CD4-positive, alpha-beta T cell (primary cell): ENCODE data around the gene ABCA13. TPM values are rescaled to one million over a fixed set of nuclear protein-coding genes. Genes with fewer than 3 reads are reported as not detected.

Experiments
- ATAC-seq: fragments of 200-7000 bp; cut with Tn5 transposase; one replicate; pipeline ENCODE4 v1.10.0; 2022; ENCODE audit warnings: mild to moderate bottlenecking; ENCODE audit not compliant: poor library complexity
- CTCF ChIA-PET: fragments of 350-600 bp; sonication (Branson Sonifier 250); formaldehyde crosslinking; loops from one replicate; lab custom pipeline; 2021; ENCODE audit warnings: antibody characterized with exemption, inconsistent platforms; lab: Charles Lee
- POLR2A ChIA-PET: fragments of 350-600 bp; sonication (Branson Sonifier 250); formaldehyde crosslinking; loops from one replicate; lab custom pipeline; 2021; ENCODE audit warnings: antibody characterized with exemption, inconsistent platforms; lab: Charles Lee
- DNase-seq, 14 experiments: peaks; one replicate each; pipeline ENCODE4 v3.0.0-alpha.2; 2013 to 2020; ENCODE audit warnings: mixed read lengths in 2 of 14
- H3K27ac ChIP-seq, 2 donors: one replicate each; pipeline versions ENCODE4 v1.5.1 to v1.7.0; 2013; ENCODE audit warnings: low read length in 2 of 2, low read depth in 1 of 2, mild to moderate bottlenecking in 1 of 2
- H3K27me3 ChIP-seq, 2 experiments: 1 replicate in 1 of 2; 2 replicates in 1 of 2; pipeline versions ENCODE4 v1.6.1 to v1.7.0; 2013; ENCODE audit warnings: low read length in 2 of 2, control low read depth in 1 of 2, mild to moderate bottlenecking in 1 of 2, moderate library complexity in 1 of 2; ENCODE audit not compliant: insufficient read depth in 2 of 2, control insufficient read depth in 1 of 2
- H3K36me3 ChIP-seq: one replicate; pipeline ENCODE4 v1.6.1; 2013; ENCODE audit warnings: low read length, control low read depth; ENCODE audit not compliant: insufficient read depth
- H3K4me1 ChIP-seq: one replicate; pipeline ENCODE4 v1.6.1; 2013; ENCODE audit warnings: low read length, control low read depth; ENCODE audit not compliant: insufficient read depth
- H3K4me3 ChIP-seq: one replicate; pipeline ENCODE4 v1.5.1; 2013; ENCODE audit warnings: mild to moderate bottlenecking, low read length, moderate library complexity
- H3K9me3 ChIP-seq, 2 experiments: 1 replicate in 1 of 2; 2 replicates in 1 of 2; pipeline versions ENCODE4 v1.6.1 to v1.7.0; 2013; ENCODE audit warnings: low read length in 2 of 2, mild to moderate bottlenecking in 2 of 2, control low read depth in 1 of 2, moderate library complexity in 1 of 2; ENCODE audit not compliant: control insufficient read depth in 1 of 2, insufficient read depth in 1 of 2
- H3K27ac Mint-ChIP-seq: one replicate; pipeline ENCODE4 v1.8.0; 2020; ENCODE audit warnings: mixed read lengths
- H3K27me3 Mint-ChIP-seq: one replicate; pipeline ENCODE4 v1.8.0; 2021; ENCODE audit warnings: mixed read lengths
- H3K36me3 Mint-ChIP-seq: one replicate; pipeline ENCODE4 v1.8.0; 2021; ENCODE audit warnings: low read depth, mixed read lengths
- H3K4me1 Mint-ChIP-seq: one replicate; pipeline ENCODE4 v1.8.0; 2021; ENCODE audit warnings: low read depth, mixed read lengths
- H3K4me3 Mint-ChIP-seq: one replicate; pipeline ENCODE4 v1.8.0; 2020; ENCODE audit warnings: mild to moderate bottlenecking, mixed read lengths
- H3K9me3 Mint-ChIP-seq: one replicate; pipeline ENCODE4 v1.8.0; 2020; ENCODE audit warnings: mixed read lengths
- intact Hi-C, 2 experiments: fragments of 100-400 bp; cut with DNase I in 1 of 2; cut with micrococcal nuclease in 1 of 2; formaldehyde crosslinking; loops; one replicate each; pipeline versions ENCODE4 v1.15.1 to v1.9.0; 2023 to 2025; cut with DNase I, micrococcal nuclease
- total RNA-seq, 174 experiments: library from RNA in 2 of 174; stranded (reverse) in 2 of 174; gene quantifications; one replicate each; pipeline ENCODE4 v1.2.3 and lab custom pipeline; 2021 to 2026
- TF ChIP-seq, protein P1 (sequence below): fragments of 200-600 bp; IDR thresholded peaks from one replicate; pipeline ENCODE4 v1.8.0; 2022; ENCODE audit warnings: antibody characterized with exemption, mild to moderate bottlenecking

ABCA13 gene
- total RNA-seq, 2 experiments from 2014 or later: not detected

- peaks cover 13% of the 10 kb centered on the region for H3K27me3 Mint-ChIP-seq
- Histone ChIP-seq H3K27ac (no peak overlapping the region), H3K27me3 (no peaks in the 10 kb centered on the region), H3K4me3 (no peak overlapping the region), H3K36me3 (no peaks in the 10 kb centered on the region), H3K4me1 (no peaks in the 10 kb centered on the region), H3K9me3 (no peaks in the 10 kb centered on the region)
- DNase-seq (no peak), ATAC-seq (no peak)
- peaks cover 3% of the 10 kb centered on the region for H3K9me3 Mint-ChIP-seq
- TF ChIP-seq, protein P1, sequence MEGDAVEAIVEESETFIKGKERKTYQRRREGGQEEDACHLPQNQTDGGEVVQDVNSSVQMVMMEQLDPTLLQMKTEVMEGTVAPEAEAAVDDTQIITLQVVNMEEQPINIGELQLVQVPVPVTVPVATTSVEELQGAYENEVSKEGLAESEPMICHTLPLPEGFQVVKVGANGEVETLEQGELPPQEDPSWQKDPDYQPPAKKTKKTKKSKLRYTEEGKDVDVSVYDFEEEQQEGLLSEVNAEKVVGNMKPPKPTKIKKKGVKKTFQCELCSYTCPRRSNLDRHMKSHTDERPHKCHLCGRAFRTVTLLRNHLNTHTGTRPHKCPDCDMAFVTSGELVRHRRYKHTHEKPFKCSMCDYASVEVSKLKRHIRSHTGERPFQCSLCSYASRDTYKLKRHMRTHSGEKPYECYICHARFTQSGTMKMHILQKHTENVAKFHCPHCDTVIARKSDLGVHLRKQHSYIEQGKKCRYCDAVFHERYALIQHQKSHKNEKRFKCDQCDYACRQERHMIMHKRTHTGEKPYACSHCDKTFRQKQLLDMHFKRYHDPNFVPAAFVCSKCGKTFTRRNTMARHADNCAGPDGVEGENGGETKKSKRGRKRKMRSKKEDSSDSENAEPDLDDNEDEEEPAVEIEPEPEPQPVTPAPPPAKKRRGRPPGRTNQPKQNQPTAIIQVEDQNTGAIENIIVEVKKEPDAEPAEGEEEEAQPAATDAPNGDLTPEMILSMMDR: no peak
- H3K36me3 Mint-ChIP-seq: no peaks in the 10 kb centered on the region
- ChIA-PET POLR2A (no interaction called here), CTCF (no interaction called here)
- intact Hi-C loops: no loop called here
- no peak overlapping the region for H3K4me3 Mint-ChIP-seq
- no peaks in the 10 kb centered on the region for H3K4me1 Mint-ChIP-seq
- no peak overlapping the region for H3K27ac Mint-ChIP-seq
Observed at GRCh38 chr7:48217753-48218152, 46.5 kb downstream of the ABCA13 start.

DNA sequence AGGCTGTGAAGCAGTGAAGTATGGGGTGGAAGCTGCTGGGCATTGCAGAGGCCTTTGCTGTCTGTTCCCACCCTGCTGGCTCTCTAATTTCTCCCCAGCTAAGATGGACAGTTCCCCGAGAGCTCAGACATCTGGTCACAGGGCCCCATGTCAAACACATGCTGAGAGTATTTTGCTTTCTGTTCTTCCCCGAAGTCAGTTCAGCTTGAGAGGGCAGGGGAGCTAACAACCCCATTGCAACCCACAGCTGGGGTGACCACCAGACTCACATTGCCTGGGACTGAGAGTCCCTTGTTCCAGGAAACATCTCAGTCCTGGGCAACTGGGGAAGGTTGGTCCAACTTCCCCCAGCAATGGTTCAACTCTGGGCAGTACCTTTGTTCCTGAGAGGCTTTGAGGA, 52.8 kb downstream of the ABCA13 start:
- CTCF ChIA-PET: no interaction called here
- intact Hi-C loops: no loop called here

DNA sequence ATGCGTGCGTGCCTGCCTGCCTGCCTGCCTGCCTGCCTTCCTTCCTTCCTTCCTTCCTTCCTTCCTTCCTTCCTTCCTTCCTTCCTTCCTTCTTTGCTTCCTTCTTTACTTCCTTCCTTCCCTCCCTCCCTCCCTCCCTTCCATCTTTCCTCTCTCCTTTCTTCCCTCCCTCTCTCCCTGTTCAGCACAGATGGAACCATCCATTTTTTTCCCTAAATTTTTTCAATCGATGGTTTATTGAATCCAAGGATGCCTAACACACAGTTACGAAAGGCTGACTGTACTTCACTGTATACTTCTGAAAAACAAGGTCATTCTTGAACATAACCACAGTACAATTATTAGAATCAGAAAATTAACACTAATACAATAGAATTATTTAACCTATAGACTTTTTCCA, 53.8 kb downstream of the ABCA13 start:
- intact Hi-C loops: no loop called here
- H3K9me3 Mint-ChIP-seq: no peaks in the 10 kb centered on the region
- DNase-seq (no peak), ATAC-seq (no peak)
- Histone ChIP-seq H3K4me1 (no peaks in the 10 kb centered on the region), H3K27me3 (no peaks in the 10 kb centered on the region), H3K4me3 (no peak overlapping the region), H3K9me3 (no peaks in the 10 kb centered on the region), H3K36me3 (no peaks in the 10 kb centered on the region), H3K27ac (no peak overlapping the region)
- peaks cover 5% of the 10 kb centered on the region for H3K27me3 Mint-ChIP-seq
- CTCF ChIA-PET: no interaction called here
- POLR2A ChIA-PET: no interaction called here
- H3K27ac Mint-ChIP-seq: no peak overlapping the region
- H3K36me3 Mint-ChIP-seq: no peaks in the 10 kb centered on the region
- H3K4me1 Mint-ChIP-seq: no peaks in the 10 kb centered on the region
- TF ChIP-seq, protein P1: no peak
- H3K4me3 Mint-ChIP-seq: no peak overlapping the region

More for the DNA sequence above, 52.8 kb downstream of the ABCA13 start:
- no peaks in the 10 kb centered on the region for H3K4me1 Mint-ChIP-seq
- no peak overlapping the region for H3K27ac Mint-ChIP-seq
- Histone ChIP-seq H3K9me3 (no peaks in the 10 kb centered on the region), H3K27ac (no peak overlapping the region), H3K27me3 (no peaks in the 10 kb centered on the region), H3K4me1 (no peaks in the 10 kb centered on the region), H3K4me3 (no peak overlapping the region), H3K36me3 (no peaks in the 10 kb centered on the region)
- no peak overlapping the region for H3K4me3 Mint-ChIP-seq
- H3K27me3 Mint-ChIP-seq: peaks cover 5% of the 10 kb centered on the region
- POLR2A ChIA-PET: no interaction called here
- TF ChIP-seq, protein P1: no peak
- no peak for DNase-seq
- no peaks in the 10 kb centered on the region for H3K9me3 Mint-ChIP-seq
- H3K36me3 Mint-ChIP-seq: no peaks in the 10 kb centered on the region
- ATAC-seq: no peak
